ENCODE data around the gene FYB2.

DNA sequence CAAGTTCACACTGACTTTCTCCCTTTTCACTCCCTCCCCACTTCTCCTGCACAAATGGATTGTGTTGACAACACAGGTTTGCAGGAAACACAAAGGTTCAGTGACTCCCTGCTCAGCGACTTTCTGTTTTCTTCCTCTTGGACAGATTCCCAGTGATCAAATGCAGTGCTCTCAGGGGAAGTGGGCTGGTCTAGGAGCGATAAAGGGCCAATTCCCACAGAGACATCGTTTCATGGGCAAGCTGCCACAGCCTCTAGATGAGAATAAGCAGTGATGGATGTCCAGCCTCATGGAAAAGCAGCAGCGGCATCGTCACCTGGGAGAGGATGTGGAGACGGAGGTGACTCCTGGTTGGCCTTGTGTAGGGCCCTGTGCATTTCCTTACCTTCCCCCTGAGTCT, 30.6 kb downstream of the FYB2 start:
- TF ChIP-seq CTCF (IDR thresholded peaks at IDR 0.05; ENCODE audit: insufficient read depth, low read depth, low read length), result no peak
- no peak for TF ChIP-seq EZH2 (IDR thresholded peaks at IDR 0.05; ENCODE audit: insufficient read depth, low read length)
